22Rv1 (cell line): ENCODE data around the gene FRAS1.

Source experiments
- H3K27ac ChIP-seq: fragments of 450-650 bp; 2 replicates; pipeline ENCODE4 v1.5.1; 2017
- ZFX ChIP-seq: fragments of 450-650 bp; IDR thresholded peaks from 2 replicates; pipeline ENCODE4 v1.6.1; 2017; ENCODE audit warnings: antibody characterized with exemption, borderline replicate concordance
- TF ChIP-seq, protein P1 (sequence below): fragments of 450-650 bp; IDR thresholded peaks from 2 replicates; pipeline ENCODE4 v1.5.1; 2017; ENCODE audit warnings: mild to moderate bottlenecking

Gene FRAS1

DNA sequence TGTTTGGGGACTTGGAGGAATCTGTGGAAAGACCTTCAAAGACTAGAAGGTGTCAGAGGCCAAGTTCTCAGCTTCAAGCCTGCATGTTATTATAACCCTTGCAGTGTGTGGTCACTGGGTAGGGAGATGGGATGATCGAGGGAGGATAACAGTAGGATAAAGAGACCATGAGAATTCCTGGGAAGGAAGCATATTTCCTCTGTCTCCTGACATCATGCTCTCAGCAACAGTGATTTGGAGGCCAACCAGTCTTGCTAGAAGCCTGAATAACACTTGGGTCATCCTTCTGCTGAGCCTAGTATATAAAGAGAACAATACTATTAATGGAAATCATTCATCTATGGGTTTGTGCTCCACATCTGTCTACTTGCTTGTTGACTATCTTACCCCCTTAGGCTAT lies 453.6 kb downstream of the FRAS1 start:
- H3K27ac ChIP-seq: no peak overlapping the region
- TF ChIP-seq, protein P1, sequence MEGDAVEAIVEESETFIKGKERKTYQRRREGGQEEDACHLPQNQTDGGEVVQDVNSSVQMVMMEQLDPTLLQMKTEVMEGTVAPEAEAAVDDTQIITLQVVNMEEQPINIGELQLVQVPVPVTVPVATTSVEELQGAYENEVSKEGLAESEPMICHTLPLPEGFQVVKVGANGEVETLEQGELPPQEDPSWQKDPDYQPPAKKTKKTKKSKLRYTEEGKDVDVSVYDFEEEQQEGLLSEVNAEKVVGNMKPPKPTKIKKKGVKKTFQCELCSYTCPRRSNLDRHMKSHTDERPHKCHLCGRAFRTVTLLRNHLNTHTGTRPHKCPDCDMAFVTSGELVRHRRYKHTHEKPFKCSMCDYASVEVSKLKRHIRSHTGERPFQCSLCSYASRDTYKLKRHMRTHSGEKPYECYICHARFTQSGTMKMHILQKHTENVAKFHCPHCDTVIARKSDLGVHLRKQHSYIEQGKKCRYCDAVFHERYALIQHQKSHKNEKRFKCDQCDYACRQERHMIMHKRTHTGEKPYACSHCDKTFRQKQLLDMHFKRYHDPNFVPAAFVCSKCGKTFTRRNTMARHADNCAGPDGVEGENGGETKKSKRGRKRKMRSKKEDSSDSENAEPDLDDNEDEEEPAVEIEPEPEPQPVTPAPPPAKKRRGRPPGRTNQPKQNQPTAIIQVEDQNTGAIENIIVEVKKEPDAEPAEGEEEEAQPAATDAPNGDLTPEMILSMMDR: no peak
- TF ChIP-seq ZFX: no peak

DNA sequence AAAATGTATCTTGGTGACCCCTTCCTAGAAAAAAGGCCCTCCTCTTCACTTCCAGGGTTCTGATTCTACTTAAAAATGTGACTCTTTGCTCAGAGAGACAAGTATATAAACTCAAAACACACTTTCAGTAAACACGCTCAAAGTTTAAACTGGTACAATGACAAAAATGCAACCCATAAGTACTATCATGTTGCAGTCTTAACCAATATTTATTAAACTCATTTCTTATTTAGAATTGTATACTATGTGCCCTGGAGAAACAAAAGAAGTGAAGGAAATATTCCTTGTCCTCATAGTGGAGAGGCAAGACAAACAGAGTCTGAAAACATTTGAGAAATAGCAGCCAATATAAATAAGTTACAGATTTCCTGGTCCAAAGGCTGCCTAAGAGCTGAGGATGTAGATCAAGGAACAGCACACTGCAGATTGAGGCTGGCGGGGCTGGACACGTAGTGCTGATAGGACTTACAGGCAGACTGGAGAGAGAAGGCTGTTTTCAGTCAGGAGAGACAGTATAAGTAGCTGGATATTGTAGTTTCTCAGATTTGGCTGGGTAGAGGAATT lies 455.3 kb downstream of the FRAS1 start:
- TF ChIP-seq, protein P1: no peak
- TF ChIP-seq ZFX: no peak
- H3K27ac ChIP-seq: peak overlapping the region; percentile 34

DNA sequence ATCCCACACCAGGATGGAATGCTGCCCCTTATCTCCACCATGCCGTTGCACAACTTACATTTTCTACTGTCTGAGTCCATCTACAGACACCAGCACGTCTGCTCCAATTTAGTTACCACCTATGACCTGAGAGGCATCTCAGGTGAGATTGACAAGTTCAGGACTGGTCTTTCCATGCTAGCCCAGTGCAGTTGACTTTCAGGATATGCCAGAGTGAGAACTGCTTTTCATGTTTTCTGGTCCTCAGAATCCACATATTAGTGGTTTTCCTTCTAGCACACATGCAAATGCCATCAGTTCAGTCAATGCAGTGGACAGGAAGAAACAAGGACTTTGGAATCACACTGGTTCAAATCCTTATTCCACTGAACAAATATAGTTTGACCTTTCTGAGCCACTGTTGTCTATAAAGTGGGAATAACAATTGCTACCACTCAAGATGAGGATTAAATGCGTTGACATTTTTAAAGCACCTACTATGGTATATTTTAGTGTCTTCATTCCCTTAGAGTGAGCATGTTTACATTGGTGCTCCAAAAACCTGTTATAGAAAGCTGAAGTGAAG lies 456.4 kb downstream of the FRAS1 start:
- no peak for TF ChIP-seq ZFX
- TF ChIP-seq, protein P1: no peak
- no peak overlapping the region for H3K27ac ChIP-seq

DNA sequence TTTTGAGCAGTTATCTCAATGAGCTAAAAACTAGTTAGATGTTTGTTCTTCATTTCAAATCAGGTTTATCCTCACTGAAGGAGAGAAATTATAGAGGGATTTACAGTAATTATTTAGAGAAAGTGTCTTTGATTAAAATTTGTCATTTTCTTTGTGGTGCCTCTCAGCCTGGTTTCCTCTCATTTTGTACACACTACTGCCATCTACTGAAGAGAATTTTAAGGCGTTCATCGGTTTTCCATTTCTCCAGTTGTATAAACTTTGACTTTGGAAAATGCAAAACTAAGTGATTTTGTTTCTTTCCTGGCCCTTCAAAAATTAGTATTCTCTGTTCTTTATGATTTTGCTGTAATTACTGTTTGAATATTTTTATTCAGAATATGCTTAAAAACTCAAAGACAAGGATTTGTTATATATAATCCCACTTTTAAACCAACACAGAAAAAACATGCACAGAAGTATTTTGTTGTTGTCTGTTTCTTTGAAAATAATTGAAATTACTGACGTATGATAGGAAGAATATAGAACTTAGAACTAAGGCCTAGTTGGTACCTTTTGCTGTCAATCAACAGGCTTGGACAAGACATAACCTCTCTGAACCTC lies 460.0 kb downstream of the FRAS1 start:
- TF ChIP-seq ZFX: no peak
- TF ChIP-seq, protein P1: peak; percentile 80
- no peak overlapping the region for H3K27ac ChIP-seq

DNA sequence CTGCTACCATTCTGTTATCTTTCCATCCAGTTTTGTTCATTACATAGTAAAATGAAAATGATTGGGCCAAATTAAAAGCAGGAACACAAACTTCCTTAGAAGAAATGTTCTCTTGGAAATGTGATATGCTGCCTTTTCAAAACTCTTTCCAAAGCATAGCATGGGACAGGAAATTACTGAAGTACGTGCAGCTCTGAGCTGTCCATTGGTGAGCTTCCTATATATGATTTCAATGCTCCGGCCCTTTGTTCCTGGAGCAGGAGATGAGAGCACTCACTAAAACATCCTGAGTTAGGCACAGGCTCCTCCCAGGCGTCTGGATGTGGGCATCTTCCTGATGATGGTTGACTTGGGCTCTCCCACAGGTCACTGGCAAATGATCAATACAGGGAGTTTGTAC lies 461.4 kb downstream of the FRAS1 start:
- no peak for TF ChIP-seq ZFX
- TF ChIP-seq, protein P1: no peak
- H3K27ac ChIP-seq: no peak overlapping the region

DNA sequence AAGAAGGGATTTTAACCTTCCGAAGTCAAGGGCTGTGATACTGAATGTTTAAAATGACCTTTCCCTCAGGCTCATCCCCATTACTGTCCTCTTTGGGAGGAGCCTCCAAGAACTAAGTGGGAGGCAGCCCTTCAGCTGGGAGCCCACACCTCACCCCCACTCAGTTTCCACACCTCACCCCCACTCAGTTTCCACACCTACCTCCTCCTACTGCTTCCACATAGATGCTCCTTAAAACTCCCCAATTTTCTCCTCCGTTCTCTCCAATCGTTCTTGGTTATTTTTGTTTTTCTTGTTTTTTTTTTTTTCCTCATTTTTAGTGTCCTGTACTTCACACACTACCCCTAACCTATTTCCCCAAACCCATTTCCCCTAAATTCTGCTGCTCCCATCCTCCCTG lies 462.8 kb downstream of the FRAS1 start:
- TF ChIP-seq, protein P1: no peak
- TF ChIP-seq ZFX: no peak
- H3K27ac ChIP-seq: no peak overlapping the region

DNA sequence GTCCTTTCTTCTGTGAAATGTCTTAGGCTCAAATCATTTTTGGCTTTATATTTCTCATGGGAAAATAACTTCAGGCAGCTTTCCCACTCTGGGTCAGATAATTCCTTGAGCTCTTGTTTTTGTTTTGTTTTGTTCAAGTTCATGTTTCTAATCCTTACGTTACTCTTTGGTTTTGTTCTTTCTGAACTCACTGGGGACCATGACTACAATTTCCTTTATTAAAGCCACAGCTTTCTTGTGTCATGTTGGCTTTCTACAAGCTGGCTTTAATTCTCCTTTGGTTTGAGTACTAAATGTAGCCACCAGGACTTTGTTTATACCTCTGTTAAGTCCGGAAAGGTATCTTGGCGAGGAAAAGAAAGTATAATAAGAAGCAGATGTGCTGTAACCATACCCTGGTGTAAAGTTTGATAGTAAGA lies 463.7 kb downstream of the FRAS1 start:
- no peak overlapping the region for H3K27ac ChIP-seq
- no peak for TF ChIP-seq ZFX
- TF ChIP-seq, protein P1: no peak
